ENCODE data around the gene PRRT3. TPM values are rescaled to one million over a fixed set of nuclear protein-coding genes. Genes with fewer than 3 reads are reported as not detected.

PRRT3 gene
- total and polyA plus RNA-seq, 9 of the 15 experiments (the other 6 are each of a cell fraction or from before 2014, with no cell fraction given) = 0.06 to 1.9 (median 1.2) TPM

DNA sequence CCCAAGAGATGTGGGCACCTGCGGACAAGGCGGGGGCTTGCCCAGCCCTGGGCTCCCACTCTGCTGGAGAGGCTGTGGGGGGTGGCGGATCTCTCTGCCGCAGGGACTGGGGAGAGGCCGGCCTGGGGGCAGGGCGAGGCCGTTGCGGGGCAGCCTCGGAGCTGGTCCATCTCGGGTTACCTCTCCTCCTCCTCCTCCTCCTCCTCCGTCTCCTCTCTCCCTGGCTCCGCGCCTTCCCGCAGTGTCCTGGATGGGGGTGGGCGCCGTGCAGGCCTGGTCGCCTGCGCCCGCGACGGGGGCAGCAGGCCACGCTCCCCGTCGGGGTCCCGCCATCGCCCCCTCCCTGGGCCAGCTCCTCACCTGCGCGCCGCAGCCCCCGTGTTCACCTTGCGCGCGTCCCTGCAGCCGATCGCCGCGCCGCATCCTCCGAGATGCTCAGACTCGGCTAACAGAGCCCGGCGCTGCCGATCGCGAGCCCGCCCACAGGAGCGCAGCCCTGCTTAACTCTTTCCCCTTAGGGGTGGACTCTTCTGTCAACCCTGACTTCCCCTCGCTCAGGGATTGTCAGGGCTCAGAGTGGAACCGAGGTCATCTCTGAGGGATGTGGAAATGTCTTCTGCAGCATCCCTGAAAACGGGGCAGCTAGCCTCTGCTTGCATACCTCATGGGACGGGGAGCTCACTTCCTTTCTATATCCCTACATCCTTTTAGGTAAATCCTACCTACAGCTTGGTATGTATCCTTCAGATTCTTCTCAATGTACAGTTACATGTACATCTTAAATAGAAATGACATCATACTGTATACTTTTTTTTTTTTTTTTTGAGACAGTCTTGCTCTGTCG, at the start of gene PRRT3 (continued):
- TF ChIP-seq, protein P1, sequence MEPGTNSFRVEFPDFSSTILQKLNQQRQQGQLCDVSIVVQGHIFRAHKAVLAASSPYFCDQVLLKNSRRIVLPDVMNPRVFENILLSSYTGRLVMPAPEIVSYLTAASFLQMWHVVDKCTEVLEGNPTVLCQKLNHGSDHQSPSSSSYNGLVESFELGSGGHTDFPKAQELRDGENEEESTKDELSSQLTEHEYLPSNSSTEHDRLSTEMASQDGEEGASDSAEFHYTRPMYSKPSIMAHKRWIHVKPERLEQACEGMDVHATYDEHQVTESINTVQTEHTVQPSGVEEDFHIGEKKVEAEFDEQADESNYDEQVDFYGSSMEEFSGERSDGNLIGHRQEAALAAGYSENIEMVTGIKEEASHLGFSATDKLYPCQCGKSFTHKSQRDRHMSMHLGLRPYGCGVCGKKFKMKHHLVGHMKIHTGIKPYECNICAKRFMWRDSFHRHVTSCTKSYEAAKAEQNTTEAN (CRISPR knock-in tag; IDR thresholded peaks at IDR 0.05) = 0 out of 2 replicates have a peak, but pooled peaks have one; percentile 37
- TF ChIP-seq, protein P2, sequence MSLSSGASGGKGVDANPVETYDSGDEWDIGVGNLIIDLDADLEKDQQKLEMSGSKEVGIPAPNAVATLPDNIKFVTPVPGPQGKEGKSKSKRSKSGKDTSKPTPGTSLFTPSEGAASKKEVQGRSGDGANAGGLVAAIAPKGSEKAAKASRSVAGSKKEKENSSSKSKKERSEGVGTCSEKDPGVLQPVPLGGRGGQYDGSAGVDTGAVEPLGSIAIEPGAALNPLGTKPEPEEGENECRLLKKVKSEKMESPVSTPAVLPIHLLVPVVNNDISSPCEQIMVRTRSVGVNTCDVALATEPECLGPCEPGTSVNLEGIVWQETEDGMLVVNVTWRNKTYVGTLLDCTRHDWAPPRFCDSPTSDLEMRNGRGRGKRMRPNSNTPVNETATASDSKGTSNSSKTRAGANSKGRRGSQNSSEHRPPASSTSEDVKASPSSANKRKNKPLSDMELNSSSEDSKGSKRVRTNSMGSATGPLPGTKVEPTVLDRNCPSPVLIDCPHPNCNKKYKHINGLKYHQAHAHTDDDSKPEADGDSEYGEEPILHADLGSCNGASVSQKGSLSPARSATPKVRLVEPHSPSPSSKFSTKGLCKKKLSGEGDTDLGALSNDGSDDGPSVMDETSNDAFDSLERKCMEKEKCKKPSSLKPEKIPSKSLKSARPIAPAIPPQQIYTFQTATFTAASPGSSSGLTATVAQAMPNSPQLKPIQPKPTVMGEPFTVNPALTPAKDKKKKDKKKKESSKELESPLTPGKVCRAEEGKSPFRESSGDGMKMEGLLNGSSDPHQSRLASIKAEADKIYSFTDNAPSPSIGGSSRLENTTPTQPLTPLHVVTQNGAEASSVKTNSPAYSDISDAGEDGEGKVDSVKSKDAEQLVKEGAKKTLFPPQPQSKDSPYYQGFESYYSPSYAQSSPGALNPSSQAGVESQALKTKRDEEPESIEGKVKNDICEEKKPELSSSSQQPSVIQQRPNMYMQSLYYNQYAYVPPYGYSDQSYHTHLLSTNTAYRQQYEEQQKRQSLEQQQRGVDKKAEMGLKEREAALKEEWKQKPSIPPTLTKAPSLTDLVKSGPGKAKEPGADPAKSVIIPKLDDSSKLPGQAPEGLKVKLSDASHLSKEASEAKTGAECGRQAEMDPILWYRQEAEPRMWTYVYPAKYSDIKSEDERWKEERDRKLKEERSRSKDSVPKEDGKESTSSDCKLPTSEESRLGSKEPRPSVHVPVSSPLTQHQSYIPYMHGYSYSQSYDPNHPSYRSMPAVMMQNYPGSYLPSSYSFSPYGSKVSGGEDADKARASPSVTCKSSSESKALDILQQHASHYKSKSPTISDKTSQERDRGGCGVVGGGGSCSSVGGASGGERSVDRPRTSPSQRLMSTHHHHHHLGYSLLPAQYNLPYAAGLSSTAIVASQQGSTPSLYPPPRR (CRISPR knock-in tag; IDR thresholded peaks at IDR 0.05; ENCODE audit: borderline replicate concordance) = no peak
- TF ChIP-seq TEAD2 (tag; IDR thresholded peaks at IDR 0.05) (no peak), ETV1 (tag; conservative IDR thresholded peaks at IDR 0.05; ENCODE audit: low read depth) (peak; percentile 58; the same call in 1 of the 2 replicates), ZNF436 (CRISPR knock-in tag; IDR thresholded peaks at IDR 0.05) (no peak), EP300 (IDR thresholded peaks at IDR 0.05; ENCODE audit: low read length) (no peak), ZC3H11A (IDR thresholded peaks at IDR 0.05; ENCODE audit: low read depth, low read length) (no peak), CREB1 (IDR thresholded peaks at IDR 0.05) (no peak), CREB1 (CRISPR knock-in tag; IDR thresholded peaks at IDR 0.05) (peak; percentile 41), ZZZ3 (IDR thresholded peaks at IDR 0.05) (no peak), HIVEP1 (CRISPR knock-in tag; IDR thresholded peaks at IDR 0.05) (no peak), RB1 (IDR thresholded peaks at IDR 0.05; ENCODE audit: low read depth) (peak; percentile 76), MAFG (tag; conservative IDR thresholded peaks at IDR 0.05) (no peak)
- TF ChIP-seq, protein P3, sequence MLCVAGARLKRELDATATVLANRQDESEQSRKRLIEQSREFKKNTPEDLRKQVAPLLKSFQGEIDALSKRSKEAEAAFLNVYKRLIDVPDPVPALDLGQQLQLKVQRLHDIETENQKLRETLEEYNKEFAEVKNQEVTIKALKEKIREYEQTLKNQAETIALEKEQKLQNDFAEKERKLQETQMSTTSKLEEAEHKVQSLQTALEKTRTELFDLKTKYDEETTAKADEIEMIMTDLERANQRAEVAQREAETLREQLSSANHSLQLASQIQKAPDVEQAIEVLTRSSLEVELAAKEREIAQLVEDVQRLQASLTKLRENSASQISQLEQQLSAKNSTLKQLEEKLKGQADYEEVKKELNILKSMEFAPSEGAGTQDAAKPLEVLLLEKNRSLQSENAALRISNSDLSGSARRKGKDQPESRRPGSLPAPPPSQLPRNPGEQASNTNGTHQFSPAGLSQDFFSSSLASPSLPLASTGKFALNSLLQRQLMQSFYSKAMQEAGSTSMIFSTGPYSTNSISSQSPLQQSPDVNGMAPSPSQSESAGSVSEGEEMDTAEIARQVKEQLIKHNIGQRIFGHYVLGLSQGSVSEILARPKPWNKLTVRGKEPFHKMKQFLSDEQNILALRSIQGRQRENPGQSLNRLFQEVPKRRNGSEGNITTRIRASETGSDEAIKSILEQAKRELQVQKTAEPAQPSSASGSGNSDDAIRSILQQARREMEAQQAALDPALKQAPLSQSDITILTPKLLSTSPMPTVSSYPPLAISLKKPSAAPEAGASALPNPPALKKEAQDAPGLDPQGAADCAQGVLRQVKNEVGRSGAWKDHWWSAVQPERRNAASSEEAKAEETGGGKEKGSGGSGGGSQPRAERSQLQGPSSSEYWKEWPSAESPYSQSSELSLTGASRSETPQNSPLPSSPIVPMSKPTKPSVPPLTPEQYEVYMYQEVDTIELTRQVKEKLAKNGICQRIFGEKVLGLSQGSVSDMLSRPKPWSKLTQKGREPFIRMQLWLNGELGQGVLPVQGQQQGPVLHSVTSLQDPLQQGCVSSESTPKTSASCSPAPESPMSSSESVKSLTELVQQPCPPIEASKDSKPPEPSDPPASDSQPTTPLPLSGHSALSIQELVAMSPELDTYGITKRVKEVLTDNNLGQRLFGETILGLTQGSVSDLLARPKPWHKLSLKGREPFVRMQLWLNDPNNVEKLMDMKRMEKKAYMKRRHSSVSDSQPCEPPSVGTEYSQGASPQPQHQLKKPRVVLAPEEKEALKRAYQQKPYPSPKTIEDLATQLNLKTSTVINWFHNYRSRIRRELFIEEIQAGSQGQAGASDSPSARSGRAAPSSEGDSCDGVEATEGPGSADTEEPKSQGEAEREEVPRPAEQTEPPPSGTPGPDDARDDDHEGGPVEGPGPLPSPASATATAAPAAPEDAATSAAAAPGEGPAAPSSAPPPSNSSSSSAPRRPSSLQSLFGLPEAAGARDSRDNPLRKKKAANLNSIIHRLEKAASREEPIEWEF (CRISPR knock-in tag; IDR thresholded peaks at IDR 0.05) = no peak
- TF ChIP-seq, protein P4, sequence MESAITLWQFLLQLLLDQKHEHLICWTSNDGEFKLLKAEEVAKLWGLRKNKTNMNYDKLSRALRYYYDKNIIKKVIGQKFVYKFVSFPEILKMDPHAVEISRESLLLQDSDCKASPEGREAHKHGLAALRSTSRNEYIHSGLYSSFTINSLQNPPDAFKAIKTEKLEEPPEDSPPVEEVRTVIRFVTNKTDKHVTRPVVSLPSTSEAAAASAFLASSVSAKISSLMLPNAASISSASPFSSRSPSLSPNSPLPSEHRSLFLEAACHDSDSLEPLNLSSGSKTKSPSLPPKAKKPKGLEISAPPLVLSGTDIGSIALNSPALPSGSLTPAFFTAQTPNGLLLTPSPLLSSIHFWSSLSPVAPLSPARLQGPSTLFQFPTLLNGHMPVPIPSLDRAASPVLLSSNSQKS (CRISPR knock-in tag; IDR thresholded peaks at IDR 0.05) = no peak

All from K562 (cell line).